ENCODE data around the gene SRP54.
"Not testable (repeated sequence)": the region's sequence is repeated elsewhere in the genome, so short reads cannot be mapped to it uniquely, and the experiment has no call there.

SRP54 gene

DNA sequence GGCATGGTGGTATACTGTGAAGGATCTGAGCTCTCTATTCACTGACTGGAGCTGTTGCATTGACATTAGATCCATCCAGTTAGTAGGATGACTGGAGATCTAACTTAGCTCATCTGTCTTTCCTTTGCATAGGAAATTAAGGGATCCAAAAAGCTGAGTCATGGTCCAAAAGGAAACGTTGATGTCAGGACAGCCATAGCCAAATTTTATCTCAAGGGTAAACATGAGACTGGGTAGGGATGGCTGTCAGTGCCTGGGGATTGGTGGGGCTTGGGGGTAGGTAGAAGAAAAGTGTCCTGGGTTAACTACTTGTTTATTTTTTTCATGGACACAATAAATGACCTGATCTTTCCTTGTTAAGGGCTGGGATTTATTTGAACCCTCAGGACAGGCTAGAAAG lies 67.9 kb downstream of the SRP54 start:
- DNase-seq, result no peak

DNA sequence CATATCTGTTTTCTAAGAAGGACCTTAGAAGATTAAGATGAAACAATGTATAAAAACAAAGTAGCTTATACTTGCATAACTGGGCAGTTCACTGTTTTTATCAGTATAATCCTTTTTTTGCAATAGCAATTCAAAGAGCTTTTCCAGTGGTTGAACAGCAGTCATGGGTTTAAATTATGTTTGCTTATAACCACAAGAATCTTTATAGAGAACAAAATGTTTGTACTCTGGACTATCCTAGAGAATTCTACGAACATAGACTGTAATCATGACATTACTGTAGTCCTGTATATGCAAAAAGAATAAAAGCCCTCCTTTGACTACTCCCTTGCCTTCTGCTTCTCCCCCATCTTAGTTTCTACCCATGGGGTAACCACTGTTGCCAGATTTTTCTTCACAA lies 69.0 kb downstream of the SRP54 start:
- DNase-seq, result no peak

DNA sequence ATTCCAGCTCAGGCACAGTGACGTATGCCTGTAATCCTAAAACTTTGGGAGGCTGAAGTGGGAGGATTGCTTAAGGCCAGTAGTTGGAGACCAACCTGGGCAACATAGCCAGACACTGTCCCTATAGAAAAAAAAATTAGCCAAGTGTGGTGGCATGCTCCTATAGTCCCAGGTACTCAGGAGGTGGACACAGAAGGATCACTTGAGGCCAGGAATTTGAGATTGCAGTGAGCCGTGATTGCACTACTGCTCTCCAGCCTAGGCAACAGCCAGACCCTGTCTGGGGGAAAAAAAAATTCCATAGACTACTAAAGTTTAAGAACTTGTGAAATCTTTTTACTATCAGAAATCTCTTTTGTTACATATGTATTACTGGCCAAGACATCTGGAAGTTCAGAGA lies 69.8 kb downstream of the SRP54 start:
- no peak for DNase-seq

DNA sequence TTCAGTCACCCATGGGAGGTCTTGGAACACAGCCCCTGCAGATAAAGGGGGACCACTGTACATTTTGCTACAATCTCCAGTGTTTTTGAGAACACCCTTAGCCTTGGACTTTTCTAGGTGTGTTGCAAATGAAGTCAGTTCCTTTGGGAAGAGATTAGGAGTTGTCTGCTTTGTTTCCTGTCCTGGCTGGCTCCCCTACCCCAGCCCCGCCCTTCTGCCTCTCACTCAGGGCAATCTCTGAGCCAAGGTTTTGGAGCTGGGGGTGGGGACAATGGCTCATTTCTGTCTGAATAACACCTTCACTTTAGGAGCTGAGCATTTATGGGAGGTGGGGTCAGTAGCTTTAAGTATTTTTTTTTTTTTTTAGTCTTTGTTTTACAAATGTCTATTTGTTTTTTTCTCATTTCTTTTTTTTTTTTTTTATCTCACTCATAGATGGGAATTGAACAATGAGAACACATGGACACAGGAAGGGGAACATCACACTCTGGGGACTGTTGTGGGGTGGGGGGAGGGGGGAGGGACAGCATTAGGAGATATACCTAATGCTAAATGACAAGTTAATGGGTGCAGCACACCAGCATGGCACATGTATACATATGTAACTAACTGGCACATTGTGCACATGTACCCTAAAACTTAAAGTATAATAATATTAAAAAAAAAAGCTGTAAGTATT lies 78.5 kb downstream of the SRP54 start:
- not testable (repeated sequence) for DNase-seq

DNA sequence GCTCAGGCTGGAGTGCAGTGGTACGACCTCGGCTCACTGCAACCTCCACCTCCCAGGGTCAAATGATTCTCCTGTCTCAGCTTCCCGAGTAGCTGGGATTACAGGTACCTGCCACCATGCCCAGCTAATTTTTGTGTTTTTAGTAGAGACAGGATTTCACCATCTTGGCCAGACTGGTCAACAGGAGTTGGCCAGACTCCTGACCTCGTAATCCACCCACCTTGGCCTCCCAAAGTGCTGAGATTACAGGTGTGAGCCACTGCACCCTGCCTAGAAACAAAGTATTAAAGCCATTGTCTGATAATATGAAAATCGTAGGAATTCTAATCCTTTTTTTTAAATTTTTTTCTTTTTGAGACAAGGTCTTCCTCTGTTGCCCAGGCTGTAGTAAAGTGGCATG lies 82.9 kb downstream of the SRP54 start:
- not testable (repeated sequence) for DNase-seq

DNA sequence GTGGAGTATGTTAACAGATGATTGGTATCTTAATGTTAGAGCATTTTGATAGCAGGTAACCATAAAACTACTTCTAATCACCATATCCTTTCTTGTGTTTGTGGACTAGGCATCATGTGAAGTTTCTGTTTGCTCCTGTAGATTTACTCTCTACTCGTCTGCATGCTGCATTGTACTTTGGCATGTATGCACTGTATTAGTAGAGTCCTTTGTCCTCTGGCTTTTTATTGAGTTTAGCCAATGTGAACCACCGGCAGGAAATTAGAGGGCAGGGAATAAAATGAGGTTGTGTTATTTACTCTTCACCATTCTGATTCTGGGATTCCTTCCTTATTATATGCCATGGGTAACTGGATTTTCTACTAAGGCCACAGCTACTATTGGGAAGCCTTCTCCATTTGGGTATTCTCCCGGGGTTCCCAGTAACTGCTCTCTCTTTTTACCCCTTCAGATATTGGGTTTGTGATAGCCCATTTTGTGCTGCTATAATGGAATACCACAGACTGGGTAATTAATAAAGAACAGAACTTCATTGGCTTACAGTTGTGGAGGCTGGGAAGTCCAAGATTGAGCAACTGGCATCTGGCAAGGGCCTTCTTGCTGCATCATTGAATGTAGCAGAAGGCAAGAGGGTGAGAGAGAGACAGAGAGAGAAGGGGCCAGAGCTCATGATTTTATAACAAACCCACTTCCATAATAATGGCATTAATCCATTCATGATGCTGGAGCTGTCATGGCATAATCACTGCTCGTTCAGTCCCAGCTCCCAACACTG lies 85.6 kb downstream of the SRP54 start:
- DNase-seq, result no peak

DNA sequence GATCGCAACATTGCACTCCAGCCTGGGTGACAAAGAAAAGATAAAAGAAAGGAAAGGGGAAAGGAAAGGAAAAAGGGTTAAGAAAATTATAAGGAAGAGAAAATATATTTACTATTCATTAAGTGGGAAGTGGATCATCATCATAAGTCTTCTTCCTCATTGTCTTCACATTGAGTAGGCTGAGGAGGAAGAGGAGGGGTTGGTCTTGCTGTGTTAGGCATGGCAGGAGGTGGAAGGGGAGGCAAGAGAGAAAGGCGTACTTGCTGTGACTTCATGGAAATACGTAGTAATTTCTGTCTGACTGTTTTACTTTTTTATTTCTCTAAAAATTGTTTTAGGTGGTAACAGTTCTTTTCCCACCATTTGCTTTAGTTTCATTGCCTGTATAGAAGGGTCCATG lies 89.4 kb downstream of the SRP54 start:
- no peak for DNase-seq

DNA sequence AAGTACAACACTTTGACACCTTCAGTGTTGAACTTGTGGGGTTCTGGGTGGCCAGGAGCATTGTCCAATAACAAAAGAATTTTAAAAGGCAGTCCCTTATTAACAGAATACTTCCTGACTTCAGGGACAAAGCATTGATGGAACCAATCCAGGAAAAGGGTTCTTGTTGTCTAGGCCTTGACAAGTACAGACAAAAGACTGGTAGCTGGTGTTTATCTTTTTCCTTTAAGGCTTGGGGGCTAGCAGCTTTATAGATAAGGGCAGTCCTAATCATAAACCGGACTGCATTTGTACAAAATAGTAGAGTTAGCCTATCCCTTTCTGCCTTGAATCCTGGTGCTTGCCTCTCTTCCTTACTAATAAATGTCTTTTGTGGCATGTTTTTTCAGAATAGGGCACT lies 90.7 kb downstream of the SRP54 start:
- DNase-seq, result no peak

DNA sequence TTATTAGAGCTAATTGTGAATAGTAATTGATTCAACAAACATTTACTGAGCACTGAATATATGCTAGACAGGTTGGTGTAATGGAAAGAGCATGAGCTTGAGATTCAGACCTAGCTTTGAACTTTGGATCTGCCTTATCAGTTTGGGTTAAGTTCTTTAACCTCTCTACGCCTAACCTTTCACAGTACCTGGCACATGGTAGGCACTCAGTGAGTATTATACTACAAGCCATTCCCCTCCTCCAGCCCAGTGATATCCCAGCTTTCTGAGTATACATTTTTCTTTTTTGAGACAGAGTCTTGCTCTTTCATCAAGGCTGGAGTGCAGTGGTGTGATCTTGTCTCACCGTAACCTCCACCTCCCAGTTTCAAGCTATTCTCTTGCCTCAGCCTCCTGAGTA lies 95.3 kb downstream of the SRP54 start:
- DNase-seq, result no peak

Data from CD4-positive, alpha-beta T cell treated with Interleukin-12 subunit alpha and Interleukin-12 subunit beta, for 1 hour (primary cell).